ENCODE data around the gene TIMMDC1.

DNA sequence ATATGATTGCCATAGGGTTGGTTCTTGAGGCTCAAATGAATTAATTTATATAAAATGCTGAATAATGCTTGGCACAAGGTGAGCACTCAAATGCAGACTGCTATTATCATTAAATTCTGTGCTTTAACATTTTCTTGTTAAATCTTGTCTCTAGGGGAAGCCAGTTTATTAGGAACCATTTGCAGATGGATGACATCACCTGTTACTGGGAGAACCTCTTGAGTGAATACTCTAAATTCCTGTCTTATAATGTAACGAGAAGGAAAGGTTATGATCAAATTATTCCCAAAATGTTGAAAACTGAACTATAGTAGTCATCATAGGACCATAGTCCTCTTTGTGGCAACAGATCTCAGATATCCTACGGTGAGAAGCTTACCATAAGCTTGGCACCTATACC, 6.2 kb upstream of the TIMMDC1 start:
- TF ChIP-seq, protein P1, sequence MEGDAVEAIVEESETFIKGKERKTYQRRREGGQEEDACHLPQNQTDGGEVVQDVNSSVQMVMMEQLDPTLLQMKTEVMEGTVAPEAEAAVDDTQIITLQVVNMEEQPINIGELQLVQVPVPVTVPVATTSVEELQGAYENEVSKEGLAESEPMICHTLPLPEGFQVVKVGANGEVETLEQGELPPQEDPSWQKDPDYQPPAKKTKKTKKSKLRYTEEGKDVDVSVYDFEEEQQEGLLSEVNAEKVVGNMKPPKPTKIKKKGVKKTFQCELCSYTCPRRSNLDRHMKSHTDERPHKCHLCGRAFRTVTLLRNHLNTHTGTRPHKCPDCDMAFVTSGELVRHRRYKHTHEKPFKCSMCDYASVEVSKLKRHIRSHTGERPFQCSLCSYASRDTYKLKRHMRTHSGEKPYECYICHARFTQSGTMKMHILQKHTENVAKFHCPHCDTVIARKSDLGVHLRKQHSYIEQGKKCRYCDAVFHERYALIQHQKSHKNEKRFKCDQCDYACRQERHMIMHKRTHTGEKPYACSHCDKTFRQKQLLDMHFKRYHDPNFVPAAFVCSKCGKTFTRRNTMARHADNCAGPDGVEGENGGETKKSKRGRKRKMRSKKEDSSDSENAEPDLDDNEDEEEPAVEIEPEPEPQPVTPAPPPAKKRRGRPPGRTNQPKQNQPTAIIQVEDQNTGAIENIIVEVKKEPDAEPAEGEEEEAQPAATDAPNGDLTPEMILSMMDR (IDR thresholded peaks at IDR 0.05): no peak
- no peak for TF ChIP-seq POLR2A (IDR thresholded peaks at IDR 0.05)
